ENCODE measurements around the gene BTRC. TPM values are rescaled to one million over a fixed set of nuclear protein-coding genes. Genes with fewer than 3 reads are reported as not detected.
"Not testable (repeated sequence)": the region's sequence is repeated elsewhere in the genome, so short reads cannot be mapped to it uniquely, and the experiment has no call there.

The BTRC gene
- total RNA-seq, 1 donor from 2014 or later, result 9.9 TPM

- no peak for DNase-seq (ENCODE audit: low spot score)
Measured at GRCh38 chr10:101386659-101387259, 32.8 kb downstream of the BTRC start.

- DNase-seq (ENCODE audit: low spot score), result no peak
Measured at GRCh38 chr10:101388676-101389276, 34.8 kb downstream of the BTRC start.

- not testable (repeated sequence) for DNase-seq (ENCODE audit: low spot score)
Measured at GRCh38 chr10:101389532-101389931, 35.6 kb downstream of the BTRC start.

- no peak for DNase-seq (ENCODE audit: low spot score)
Measured at GRCh38 chr10:101389986-101390531, 36.1 kb downstream of the BTRC start.

- no peak for DNase-seq (ENCODE audit: low spot score)
Measured at GRCh38 chr10:101393378-101393777, 39.4 kb downstream of the BTRC start.

GRCh38 chr10:101394524-101395133, 40.7 kb downstream of the BTRC start:
- DNase-seq (ENCODE audit: low spot score), result peak; percentile 35

GRCh38 chr10:101397140-101397539, 43.2 kb downstream of the BTRC start:
- DNase-seq (ENCODE audit: low spot score), result peak; percentile 86

- DNase-seq (ENCODE audit: low spot score), result peak; percentile 28
Measured at GRCh38 chr10:101400585-101400984, 46.6 kb downstream of the BTRC start.

- no peak for DNase-seq (ENCODE audit: low spot score)
Measured at GRCh38 chr10:101402711-101403110, 48.7 kb downstream of the BTRC start.

GRCh38 chr10:101403161-101403560, 49.2 kb downstream of the BTRC start:
- no peak for DNase-seq (ENCODE audit: low spot score)

GRCh38 chr10:101405001-101405400, 51.0 kb downstream of the BTRC start:
- DNase-seq (ENCODE audit: low spot score), result peak; percentile 50

GRCh38 chr10:101411598-101411997, 57.6 kb downstream of the BTRC start:
- no peak for DNase-seq (ENCODE audit: low spot score)

- DNase-seq (ENCODE audit: low spot score), result no peak
Measured at GRCh38 chr10:101414034-101414433, 60.1 kb downstream of the BTRC start.

GRCh38 chr10:101415884-101416283, 61.9 kb downstream of the BTRC start:
- no peak for DNase-seq (ENCODE audit: low spot score)

GRCh38 chr10:101421967-101422366, 68.0 kb downstream of the BTRC start:
- not testable (repeated sequence) for DNase-seq (ENCODE audit: low spot score)

GRCh38 chr10:101425535-101425934, 71.6 kb downstream of the BTRC start:
- no peak for DNase-seq (ENCODE audit: low spot score)

- DNase-seq (ENCODE audit: low spot score), result no peak
Measured at GRCh38 chr10:101428036-101428435, 74.1 kb downstream of the BTRC start.

- no peak for DNase-seq (ENCODE audit: low spot score)
Measured at GRCh38 chr10:101429423-101429822, 75.5 kb downstream of the BTRC start.

- no peak for DNase-seq (ENCODE audit: low spot score)
Measured at GRCh38 chr10:101436302-101436701, 82.3 kb downstream of the BTRC start.

- DNase-seq (ENCODE audit: low spot score), result no peak
Measured at GRCh38 chr10:101438881-101439391, 85.0 kb downstream of the BTRC start.

GRCh38 chr10:101441541-101442455, 87.8 kb downstream of the BTRC start:
- peak; percentile 71 for DNase-seq (ENCODE audit: low spot score)

- no peak for DNase-seq (ENCODE audit: low spot score)
Measured at GRCh38 chr10:101442456-101442800, 88.5 kb downstream of the BTRC start.

All from umbilical cord (tissue), 2 donors.